ENCODE measurements around the gene VEZF1. TPM values are rescaled to one million over a fixed set of nuclear protein-coding genes. Genes with fewer than 3 reads are reported as not detected.

Gene VEZF1
- polyA plus RNA-seq, 3 donors, result 18.2 to 23.9 (median 20.8) TPM

DNA sequence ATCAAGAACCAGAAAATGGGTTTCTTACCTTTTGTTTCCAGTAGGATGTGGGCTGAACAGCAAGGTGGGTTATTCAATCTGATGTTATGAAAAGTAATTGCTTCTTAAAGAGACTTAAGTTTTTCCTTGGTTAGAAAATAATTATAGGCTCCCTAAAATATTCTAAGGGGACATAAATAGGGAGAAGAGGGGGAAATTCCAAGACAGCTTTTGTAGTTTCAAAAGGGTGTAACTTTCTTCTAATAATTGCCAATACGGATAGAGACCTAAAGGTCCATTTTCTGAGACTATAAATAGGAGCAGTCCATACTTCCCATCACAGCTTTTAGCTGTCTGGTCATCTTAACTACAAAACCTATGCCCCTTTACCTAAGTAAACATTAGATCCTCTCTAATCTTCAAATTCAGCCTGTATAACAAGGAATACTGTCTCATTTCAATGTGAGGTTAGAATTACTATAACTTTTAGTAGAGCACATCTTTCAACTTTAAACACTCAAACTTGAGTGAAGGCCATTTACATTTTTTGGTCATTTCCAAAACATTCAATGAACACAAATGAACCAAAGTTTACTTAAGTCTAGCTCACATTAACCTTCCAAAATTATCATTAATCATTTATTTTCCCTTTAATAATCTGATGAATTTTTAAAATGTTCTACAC is 13.5 kb upstream of the VEZF1 start:
- H3K27ac ChIP-seq (ENCODE audit: low read depth, low read length), result no peak overlapping the region
- 30 to 58% (median 37%) methylated on average over 1 of the region's 1 CpG for WGBS, 3 donors

DNA sequence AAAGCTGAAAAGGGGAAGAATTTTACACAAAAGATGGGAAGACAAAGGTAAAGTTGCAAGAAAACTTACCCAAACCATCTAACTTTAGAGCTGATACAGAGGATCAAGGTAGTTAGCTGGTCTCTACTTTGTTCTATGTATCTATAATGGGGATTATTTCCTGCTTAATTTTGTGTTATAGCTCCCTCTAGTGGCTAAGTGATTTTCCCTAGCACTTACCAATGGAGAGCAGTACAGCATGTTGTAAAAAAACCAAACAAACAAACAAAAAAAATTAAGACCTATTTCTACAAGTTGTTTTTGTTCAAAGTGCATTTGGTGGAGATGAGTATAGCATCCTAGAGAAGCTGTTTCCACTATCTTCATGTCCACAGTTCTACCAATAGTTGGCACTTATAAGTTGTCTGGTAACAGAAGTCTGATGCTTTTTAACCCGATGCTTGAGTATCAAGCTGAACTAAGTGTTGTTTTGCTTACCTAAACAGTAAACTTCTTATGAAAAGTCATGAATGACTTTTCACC is 11.5 kb upstream of the VEZF1 start:
- no peak overlapping the region for H3K27ac ChIP-seq (ENCODE audit: low read depth, low read length)
- WGBS, 3 donors, result 64 to 82% (median 74%) methylated on average over 1 of the region's 1 CpG

DNA sequence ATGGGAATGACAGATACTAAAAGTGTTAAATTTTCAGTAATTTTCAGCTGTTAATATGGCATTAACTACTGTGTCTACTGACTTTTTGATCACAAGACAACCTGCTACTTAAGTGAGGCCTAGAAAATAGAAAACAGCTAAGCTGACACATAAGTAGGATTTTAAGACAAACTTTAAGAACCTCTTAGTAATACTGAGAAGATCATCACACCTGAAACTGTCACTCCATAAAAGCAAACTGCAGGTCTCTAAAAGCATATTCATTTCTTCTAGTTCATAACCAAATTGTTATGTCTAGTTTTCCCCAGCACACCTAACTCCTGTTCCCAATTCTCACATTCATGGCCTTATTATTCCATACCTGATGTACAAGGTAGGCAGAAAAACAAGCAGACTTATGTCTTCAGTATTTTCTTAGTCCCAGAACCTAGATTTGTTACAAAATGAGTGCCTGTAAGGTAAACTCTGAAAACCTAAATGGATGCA is 11.0 kb upstream of the VEZF1 start:
- no peak overlapping the region for H3K27ac ChIP-seq (ENCODE audit: low read depth, low read length)

DNA sequence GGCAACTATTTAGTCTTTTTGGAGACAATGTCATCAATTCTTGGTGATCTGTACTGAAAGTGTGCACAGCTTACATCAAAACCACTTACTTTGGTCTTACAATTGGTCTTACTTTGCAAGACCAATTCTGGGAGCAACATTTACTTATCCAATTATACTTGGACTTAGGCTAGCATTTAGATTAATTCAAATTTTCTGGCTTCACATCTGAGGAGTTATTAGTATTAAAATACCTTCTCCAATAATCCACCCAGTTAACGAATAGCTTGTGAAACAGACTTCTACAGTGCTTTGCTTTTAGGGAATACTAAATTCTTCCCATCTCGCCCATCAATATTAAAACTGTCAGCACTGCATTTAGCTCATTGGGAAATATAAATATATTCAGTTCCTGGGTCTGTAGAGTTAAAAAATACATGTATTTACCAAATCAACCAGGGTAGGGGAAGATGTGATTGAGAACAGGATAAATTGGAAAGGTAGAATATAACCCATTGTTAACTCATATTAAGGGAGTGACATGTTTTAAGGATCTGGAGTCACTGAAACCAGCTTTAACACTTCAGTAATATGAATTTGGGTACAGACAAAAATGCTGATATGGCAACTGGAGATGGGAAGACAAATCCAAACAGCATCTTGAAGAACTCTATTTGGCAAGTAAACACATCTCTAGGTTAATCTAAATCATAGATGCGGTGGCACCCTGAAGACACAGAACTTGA is 9.2 kb upstream of the VEZF1 start:
- H3K27ac ChIP-seq (ENCODE audit: low read depth, low read length), result no peak overlapping the region
- 84 to 92% (median 91%) methylated on average over 3 of the region's 3 CpGs for WGBS, 3 donors

DNA sequence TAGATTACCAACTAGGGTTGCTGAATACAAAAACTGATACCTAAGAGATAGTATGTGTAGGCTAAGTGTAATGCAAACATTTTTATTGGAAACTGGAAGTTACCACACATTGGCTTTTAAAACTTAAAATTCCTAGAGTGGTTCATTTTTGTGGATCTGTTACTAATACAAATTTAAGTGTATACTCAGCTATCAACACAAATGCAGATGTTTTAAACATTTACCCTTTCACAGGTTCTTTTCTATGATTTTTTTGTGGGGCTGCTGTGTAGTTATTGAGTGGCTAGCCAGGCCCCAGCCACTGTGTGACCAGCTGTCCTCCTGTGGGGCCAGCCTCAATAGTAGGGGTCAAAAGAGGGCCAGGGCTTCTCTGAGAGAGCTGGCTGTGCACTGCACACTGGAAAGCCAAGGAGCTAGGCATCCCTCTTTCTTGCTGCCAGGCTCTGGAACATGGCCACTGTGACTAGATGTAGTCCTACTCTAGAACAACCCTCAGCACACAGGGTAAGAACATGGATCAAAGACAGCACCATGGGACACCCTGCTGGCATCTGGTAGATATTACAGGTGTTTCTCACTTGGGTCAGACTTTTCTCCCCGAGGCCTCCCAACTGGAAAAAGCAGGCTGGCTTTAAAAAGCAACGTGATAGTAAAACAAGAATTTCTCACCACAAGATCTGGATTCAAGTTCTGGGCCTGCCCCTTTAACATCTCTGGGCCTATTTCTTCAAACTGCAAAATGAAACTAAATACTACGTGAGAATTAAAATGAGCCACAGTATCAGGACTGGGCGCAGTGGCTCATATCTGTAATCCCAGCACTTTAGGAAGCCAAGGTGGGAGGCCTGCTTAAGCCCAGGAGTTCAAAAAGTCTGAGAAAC is 7.3 kb upstream of the VEZF1 start:
- 22 to 36% (median 35%) methylated on average over 4 of the region's 4 CpGs for WGBS, 3 donors
- H3K27ac ChIP-seq (ENCODE audit: low read depth, low read length), result no peak overlapping the region

DNA sequence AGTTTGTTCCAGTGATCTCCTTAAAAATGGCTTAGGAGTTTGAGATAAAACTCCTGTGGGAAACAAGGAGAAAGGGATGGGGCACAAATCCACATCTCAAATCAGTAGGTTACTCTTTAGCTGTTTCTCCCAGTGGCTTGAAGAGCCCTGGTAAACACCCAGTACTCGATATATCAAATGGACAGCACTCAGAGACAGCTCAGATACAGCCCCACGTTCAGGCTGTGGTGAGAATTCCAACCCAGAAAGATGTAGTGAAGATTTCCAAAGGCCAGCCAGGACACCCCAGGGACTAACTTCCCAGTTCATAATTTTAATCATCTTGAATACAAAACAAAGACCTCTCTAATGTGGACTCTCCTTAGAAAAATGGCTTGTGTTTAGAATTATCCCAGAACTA is 6.4 kb upstream of the VEZF1 start:
- 30 to 42% (median 32%) methylated on average over 2 of the region's 2 CpGs for WGBS, 3 donors
- no peak overlapping the region for H3K27ac ChIP-seq (ENCODE audit: low read depth, low read length)

DNA sequence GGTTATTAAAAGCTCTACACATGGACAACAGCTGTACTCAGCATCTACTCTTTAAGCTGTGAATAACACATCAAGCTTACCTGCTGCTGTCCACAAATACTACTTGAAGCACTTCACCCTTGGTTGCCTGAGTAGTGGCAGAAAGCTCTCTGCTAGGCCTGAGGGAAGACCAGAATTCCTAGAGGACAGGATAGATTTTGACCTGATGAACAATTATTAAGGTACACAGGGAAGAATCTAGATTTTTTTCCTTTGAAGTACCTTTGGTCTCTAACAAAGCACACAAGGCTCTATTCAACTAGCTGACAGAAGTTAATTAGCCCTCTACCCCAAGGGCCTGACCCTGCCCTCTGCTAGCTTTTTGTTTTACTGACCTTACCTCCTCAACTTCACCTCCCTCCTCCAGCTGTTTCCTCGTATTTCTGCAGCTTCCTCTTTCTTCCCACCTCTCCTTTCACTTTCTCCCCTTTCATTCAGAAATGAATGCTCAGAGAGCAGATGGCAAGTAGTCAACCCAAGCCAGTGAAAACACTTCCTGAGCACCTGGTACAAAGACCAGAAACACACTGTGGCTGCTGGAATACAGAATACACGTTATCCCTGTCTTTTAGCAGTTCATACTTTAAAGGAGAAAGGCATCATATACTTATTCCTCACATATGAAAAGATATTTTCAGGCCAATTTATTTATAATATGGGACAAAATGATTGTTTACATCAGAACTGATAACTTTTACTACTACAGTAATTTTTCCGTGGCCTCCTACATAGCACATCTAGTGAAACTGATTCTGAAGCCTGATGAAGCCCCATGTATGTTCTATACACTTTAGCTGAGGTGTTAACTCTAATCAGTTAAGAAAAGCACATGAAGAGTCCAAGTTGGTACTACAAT is 5.7 kb upstream of the VEZF1 start:
- H3K27ac ChIP-seq (ENCODE audit: low read depth, low read length), result no peak overlapping the region
- WGBS, 3 donors, result 27 to 46% (median 33%) methylated on average over 3 of the region's 3 CpGs

DNA sequence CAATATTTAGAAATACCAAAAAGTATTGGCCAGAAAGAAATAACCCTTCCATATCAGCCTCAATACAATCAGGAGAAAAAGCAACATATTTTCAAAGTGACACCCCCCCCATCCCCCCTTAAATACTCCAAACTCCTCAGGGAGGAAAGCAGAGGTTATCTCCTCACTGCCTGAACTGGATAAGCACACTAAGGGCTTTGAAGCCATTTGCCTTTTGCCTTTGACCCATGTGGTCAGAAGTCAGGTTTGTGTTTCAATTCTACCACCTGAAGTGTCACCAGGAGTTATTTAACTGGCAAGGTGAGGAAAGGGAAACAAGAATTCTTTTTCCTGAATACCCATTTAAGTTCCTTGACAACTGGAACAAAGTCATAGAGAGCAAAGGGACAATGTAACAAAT is 3.5 kb upstream of the VEZF1 start:
- no peak overlapping the region for H3K27ac ChIP-seq (ENCODE audit: low read depth, low read length)

- WGBS, 3 donors, result 54 to 67% (median 65%) methylated on average over 2 of the region's 2 CpGs
- H3K27ac ChIP-seq (ENCODE audit: low read depth, low read length), result no peak overlapping the region
Observed at GRCh38 chr17:57990037-57990436, 2.0 kb upstream of the VEZF1 start.

GRCh38 chr17:57988301-57989250 is 522 bp upstream of the VEZF1 start:
- peak overlapping the region; percentile 88 for H3K27ac ChIP-seq (ENCODE audit: low read depth, low read length)
- WGBS, 3 donors, result 2 to 3% (median 2%) methylated on average over 31 to 53 of the region's 54 CpGs

DNA sequence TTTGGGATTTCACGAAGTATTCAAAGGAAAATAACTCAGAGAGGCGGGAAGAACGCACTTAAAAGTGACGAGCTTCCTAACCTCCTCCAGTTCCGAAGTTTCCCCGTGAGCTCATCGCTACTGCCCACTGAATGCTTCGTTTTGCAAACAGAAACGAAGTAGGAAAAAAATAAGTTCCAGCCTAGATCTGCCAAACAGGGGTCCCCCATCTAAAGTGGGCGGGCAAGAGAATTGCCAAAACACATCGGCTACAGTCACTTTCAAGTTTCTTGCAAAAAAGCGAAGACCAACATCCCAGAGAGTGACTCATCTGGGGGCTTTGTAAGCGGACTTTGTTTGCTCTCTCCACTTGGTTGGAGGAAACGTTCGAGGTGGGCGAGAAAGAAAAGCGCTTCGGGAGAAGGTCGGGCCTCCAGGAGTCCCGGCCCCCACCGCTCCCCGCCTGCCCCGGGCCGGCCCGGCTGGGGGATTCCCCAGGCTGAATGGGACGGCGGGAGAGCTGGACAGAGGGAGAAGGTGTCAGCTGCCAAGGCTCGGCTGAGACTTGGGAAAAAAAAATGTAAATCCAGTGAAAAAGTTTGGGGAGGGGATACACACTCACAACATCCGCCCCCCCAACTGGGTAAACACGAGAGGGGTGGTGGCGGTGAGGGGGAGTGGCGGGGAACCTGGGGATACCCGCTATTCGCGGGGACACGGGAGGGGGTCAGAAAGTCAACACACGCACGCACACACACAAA is 1.0 kb downstream of the VEZF1 start:
- peak overlapping the region; percentile 88 for H3K27ac ChIP-seq (ENCODE audit: low read depth, low read length)
- 1% methylated on average over 38 of the region's 38 CpGs for WGBS, 3 donors

GRCh38 chr17:57985675-57985974 is 2.4 kb downstream of the VEZF1 start:
- WGBS, 3 donors, result 10 to 19% (median 16%) methylated on average over 1 of the region's 1 CpG
- H3K27ac ChIP-seq (ENCODE audit: low read depth, low read length), result no peak overlapping the region

GRCh38 chr17:57984936-57985674 is 2.9 kb downstream of the VEZF1 start:
- no peak overlapping the region for H3K27ac ChIP-seq (ENCODE audit: low read depth, low read length)
- WGBS, 3 donors, result 48 to 65% (median 60%) methylated on average over 4 of the region's 4 CpGs

- H3K27ac ChIP-seq (ENCODE audit: low read depth, low read length), result no peak overlapping the region
- WGBS, 3 donors, result 40 to 44% (median 42%) methylated on average over 4 of the region's 4 CpGs
Observed at GRCh38 chr17:57984261-57984890, 3.7 kb downstream of the VEZF1 start.

GRCh38 chr17:57983446-57983845 is 4.6 kb downstream of the VEZF1 start:
- WGBS, 3 donors, result 61 to 94% (median 94%) methylated on average over 1 of the region's 1 CpG

More at GRCh38 chr17:57983446-57983845, 4.6 kb downstream of the VEZF1 start:
- H3K27ac ChIP-seq (ENCODE audit: low read depth, low read length), result no peak overlapping the region

Data from adipose tissue (tissue), 3 donors.